ENCODE measurements around the gene JAKMIP3. TPM values are rescaled to one million over a fixed set of nuclear protein-coding genes. Genes with fewer than 3 reads are reported as not detected.

The JAKMIP3 gene
- total RNA-seq, 4 donors from 2014 or later = 0.42 to 1.9 (median 0.87) TPM

GRCh38 chr10:132100556-132101349 is 35.0 kb downstream of the JAKMIP3 start:
- no peak for TF ChIP-seq POLR2AphosphoS5 (IDR thresholded peaks at IDR 0.05)
- no peak for TF ChIP-seq POLR2A (IDR thresholded peaks at IDR 0.05)
- TF ChIP-seq EP300 (IDR thresholded peaks at IDR 0.05) = no peak
- no peak for TF ChIP-seq CTCF (IDR thresholded peaks at IDR 0.05)
- ATAC-seq = no peak
- 51 to 68% methylated on average over 5 to 6 of the region's 27 CpGs for WGBS, 2 donors (ENCODE audit: low coverage in 1 of 2)
- no peaks in the 10 kb centered on the region for H3K9me3 ChIP-seq
- H3K36me3 ChIP-seq = no peaks in the 10 kb centered on the region
- H3K27ac ChIP-seq = no peak overlapping the region
- H3K27me3 ChIP-seq = no peaks in the 10 kb centered on the region
- H3K4me3 ChIP-seq = no peak overlapping the region
- no peaks in the 10 kb centered on the region for H3K4me1 ChIP-seq

- H3K4me3 ChIP-seq = no peak overlapping the region
- H3K36me3 ChIP-seq = no peaks in the 10 kb centered on the region
- ATAC-seq = no peak
- H3K4me1 ChIP-seq = no peaks in the 10 kb centered on the region
- H3K27me3 ChIP-seq = no peaks in the 10 kb centered on the region
- 40 to 50% methylated on average over 1 of the region's 10 CpGs for WGBS, 2 donors (ENCODE audit: low coverage in 1 of 2)
- no peak for TF ChIP-seq EP300 (IDR thresholded peaks at IDR 0.05)
- TF ChIP-seq POLR2AphosphoS5 (IDR thresholded peaks at IDR 0.05) = no peak
- TF ChIP-seq CTCF (IDR thresholded peaks at IDR 0.05) = no peak
- TF ChIP-seq POLR2A (IDR thresholded peaks at IDR 0.05) = no peak
- H3K9me3 ChIP-seq = no peaks in the 10 kb centered on the region
- no peak overlapping the region for H3K27ac ChIP-seq
These were observed 35.8 kb downstream of the JAKMIP3 start for GRCh38 chr10:132101529-132101928.

- ATAC-seq = no peak
- Histone ChIP-seq H3K9me3 (no peaks in the 10 kb centered on the region), H3K27ac (no peak overlapping the region), H3K4me1 (no peaks in the 10 kb centered on the region), H3K27me3 (no peaks in the 10 kb centered on the region), H3K4me3 (no peak overlapping the region), H3K36me3 (peaks cover 0 to 1% of the 10 kb centered on the region in 2 donors)
- 36 to 75% methylated on average over 5 to 8 of the region's 23 CpGs for WGBS, 2 donors (ENCODE audit: low coverage in 1 of 2)
- no peak for TF ChIP-seq POLR2AphosphoS5 (IDR thresholded peaks at IDR 0.05)
- TF ChIP-seq CTCF (IDR thresholded peaks at IDR 0.05) = no peak
- TF ChIP-seq POLR2A (IDR thresholded peaks at IDR 0.05) = no peak
- no peak for TF ChIP-seq EP300 (IDR thresholded peaks at IDR 0.05)
These were observed 36.4 kb downstream of the JAKMIP3 start for GRCh38 chr10:132102071-132102716.

GRCh38 chr10:132102717-132103110 is 37.0 kb downstream of the JAKMIP3 start:
- Histone ChIP-seq H3K4me3 (no peak overlapping the region), H3K4me1 (no peaks in the 10 kb centered on the region), H3K36me3 (peaks cover 0 to 6% of the 10 kb centered on the region in 2 donors), H3K9me3 (no peaks in the 10 kb centered on the region), H3K27ac (no peak overlapping the region), H3K27me3 (no peaks in the 10 kb centered on the region)
- no peak for ATAC-seq
- 60 to 87% methylated on average over 1 to 3 of the region's 8 CpGs for WGBS, 2 donors (ENCODE audit: low coverage in 1 of 2)
- TF ChIP-seq POLR2A (IDR thresholded peaks at IDR 0.05) (no peak), POLR2AphosphoS5 (IDR thresholded peaks at IDR 0.05) (no peak), EP300 (IDR thresholded peaks at IDR 0.05) (no peak), CTCF (IDR thresholded peaks at IDR 0.05) (no peak)
